GM12872 (cell line): Measurements from ENCODE around the gene ORC1.

Experiments
- TF ChIP-seq, protein P1 (sequence below): IDR thresholded peaks from 3 replicates; pipeline ENCODE4 v1.5.1; 2011; ENCODE audit warnings: low read depth, mild to moderate bottlenecking, low read length, moderate library complexity; ENCODE audit not compliant: insufficient read depth

The ORC1 gene

DNA sequence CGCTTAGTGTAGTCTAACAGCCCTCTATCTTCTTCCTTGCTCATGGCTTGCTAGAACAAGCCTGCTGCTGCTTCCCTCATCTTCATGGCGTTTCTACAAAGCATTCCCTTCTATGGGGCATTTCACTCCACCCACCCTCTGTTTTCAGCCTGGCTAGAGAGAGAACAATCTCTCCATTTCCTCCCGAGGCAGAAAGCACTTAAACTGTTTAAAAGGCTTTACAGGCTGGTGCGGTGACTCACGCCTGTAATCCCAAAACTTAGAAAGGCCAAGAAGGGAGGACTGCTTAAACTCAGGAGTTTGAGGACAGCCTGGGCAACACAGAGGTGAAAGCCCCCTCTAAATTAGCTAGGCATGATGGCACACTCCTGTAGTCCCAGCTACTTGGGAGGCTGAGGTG is 17.8 kb downstream of the ORC1 start:
- TF ChIP-seq, protein P1, sequence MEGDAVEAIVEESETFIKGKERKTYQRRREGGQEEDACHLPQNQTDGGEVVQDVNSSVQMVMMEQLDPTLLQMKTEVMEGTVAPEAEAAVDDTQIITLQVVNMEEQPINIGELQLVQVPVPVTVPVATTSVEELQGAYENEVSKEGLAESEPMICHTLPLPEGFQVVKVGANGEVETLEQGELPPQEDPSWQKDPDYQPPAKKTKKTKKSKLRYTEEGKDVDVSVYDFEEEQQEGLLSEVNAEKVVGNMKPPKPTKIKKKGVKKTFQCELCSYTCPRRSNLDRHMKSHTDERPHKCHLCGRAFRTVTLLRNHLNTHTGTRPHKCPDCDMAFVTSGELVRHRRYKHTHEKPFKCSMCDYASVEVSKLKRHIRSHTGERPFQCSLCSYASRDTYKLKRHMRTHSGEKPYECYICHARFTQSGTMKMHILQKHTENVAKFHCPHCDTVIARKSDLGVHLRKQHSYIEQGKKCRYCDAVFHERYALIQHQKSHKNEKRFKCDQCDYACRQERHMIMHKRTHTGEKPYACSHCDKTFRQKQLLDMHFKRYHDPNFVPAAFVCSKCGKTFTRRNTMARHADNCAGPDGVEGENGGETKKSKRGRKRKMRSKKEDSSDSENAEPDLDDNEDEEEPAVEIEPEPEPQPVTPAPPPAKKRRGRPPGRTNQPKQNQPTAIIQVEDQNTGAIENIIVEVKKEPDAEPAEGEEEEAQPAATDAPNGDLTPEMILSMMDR, result no peak

DNA sequence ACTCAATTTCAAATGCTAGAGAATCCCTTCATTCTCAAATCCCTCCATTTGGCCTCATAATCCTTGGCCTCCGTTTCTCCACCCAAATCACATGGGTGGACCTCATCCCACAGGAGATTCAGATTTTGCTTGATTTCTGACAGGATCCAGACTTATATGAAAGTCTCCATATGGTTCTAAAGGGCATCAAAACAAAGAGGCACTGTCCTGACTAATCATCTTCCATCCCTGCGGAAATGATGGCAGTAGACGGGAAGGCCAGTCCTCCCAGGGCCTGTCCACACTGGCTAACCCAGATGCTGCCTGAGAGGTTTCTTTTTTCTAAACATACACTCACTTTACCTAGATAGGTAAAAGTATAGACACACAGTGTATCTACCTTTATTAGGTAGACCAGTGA is 18.8 kb downstream of the ORC1 start:
- TF ChIP-seq, protein P1, result no peak

DNA sequence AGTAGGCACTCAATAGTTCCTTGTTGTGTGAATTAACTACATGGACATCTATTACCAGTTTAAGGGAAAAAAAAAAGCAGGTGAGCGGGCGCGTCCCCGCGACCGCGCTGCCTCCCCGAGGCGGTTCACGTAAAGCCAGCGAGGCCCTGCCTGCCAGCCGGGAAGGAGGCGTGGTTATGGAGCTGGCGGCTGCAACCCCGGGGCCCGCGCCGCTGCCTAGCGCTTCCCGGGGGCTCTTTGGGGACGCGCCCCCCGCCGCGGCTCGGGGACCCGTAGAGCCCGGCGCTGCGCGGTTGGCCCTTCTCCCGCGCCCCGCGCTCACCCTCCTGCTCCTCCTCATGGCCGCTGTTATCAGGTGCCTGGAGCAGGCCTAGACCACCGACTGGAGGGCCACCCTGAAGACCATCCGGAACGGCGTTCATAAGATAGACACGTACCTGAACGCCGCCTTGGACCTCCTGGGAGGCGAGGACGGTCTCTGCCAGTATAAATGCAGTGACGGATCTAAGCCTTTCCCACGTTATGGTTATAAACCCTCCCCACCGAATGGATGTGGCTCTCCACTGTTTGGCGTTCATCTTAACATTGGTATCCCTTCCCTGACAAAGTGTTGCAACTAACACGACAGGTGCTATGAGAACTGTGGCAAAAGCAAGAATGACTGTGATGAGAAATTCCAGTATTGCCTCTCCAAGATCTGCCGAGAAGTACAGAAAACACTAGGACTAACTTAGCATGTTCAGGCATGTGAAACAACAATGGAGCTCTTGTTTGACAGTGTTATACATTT is 35.6 kb downstream of the ORC1 start:
- TF ChIP-seq, protein P1, result no peak

DNA sequence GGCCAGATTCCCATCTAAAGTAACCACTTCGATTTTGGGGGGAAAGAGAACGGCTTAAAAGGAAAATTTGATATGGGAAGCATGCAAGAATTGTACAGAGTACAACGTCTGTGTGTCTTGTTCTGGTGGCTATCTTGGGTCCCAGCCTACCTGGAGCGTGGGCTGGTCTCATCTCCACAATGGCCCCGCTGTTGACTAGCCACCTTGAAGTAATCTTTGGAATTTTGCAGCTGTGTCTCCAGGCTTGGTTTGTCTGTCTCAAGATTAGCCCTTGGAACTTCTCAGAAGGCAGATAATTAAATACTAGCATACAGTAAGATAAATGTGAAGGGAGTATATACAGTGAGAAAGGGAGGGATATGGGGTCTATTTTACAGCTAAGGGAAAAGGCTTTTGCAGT is 37.0 kb downstream of the ORC1 start:
- TF ChIP-seq, protein P1, result no peak

DNA sequence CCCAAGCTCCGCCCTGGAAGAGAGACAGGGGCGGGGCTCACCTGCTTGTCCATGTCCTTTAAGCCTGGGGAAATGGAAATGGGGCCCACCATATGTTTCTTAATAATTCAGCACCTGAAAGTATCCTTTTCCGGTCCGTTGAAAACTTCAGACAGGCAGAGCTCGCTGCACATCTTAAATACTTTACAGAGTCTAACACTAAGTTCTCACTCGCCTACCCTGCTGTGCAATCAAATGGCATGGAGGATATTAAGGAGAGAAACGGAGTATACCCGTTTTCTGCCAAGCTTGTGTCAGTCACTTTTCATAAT is 37.8 kb downstream of the ORC1 start:
- TF ChIP-seq, protein P1, result no peak

DNA sequence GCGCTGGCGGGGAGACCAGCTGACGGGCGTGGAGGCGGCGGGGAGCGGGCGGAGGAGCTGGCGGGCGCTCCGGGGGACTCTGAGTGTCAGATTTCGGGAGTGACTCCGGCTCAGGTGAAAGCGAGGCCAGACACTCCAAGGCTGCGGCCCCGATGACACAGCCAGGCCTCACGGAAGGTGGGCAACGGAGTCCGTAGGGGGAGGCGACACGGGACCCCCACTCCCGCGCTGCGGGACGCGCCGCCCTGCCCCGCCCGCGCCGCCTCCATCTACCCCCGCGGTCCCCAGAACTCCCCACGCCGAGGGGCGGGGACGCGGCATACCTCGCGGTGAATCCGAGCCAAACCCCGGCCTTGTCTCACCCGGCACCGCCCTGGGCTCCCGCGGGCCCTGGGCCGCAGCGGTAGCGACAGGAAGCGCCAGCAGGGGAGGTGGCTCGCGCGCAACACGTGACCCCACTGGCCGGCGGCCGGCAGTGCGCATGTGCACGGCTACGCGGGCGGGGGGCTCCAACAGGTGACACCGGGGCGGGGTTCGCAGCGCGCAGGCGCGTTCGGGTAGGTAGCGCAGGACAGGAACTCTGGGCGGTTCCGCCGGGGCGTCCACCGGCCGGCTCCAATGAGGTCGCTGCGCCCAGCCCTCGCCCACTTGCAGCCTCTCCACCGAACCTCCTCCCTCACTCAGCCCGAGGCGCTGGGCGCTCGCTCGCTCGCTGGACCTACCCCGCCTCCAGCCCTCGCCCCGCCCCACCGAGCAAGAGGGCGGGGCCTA is 38.3 kb downstream of the ORC1 start, which contains the start of gene CC2D1B:
CC2D1B (minus strand) TSS at position 460 of the 771 bp plus-strand sequence. CDS start 1,585 bp downstream, outside the sequence.
- TF ChIP-seq, protein P1, result peak; percentile 21; the same call in 1 of the 3 replicates

DNA sequence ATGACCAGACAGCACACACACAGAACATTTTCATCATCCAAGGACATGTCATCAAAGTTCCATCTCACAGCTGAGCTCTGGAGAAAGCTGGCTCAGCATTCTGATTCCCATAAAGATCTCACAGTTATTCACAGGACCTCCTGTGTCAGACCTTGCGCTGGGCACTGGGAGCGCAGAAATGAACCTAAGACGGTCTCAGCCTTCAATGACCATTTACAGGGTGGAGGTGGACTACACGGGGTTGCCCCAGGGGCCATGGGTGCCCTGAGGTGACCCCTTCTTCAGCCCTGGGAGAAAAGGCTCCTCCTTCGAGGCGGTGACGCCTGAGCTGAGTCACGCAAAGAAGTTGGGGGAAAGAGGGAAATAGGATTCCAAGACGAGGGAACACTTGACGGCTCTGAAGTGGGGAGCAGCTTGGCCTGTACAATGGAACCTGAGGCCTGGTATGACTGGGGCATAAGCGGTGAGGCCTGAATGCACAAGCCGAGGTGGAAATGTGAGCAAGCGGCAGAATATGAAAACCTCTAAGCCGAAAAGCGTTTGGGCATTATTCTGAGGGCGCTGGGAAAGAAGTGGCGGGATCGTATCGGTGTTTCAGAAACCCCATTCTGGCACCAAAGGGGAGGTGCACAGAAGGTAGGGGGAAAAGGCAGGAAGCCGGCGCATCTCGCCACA is 39.0 kb downstream of the ORC1 start:
- TF ChIP-seq, protein P1, result no peak
